Measurements from ENCODE around the gene GTSE1. TPM values are rescaled to one million over a fixed set of nuclear protein-coding genes. Genes with fewer than 3 reads are reported as not detected.

Gene GTSE1
- total RNA-seq, 1 donor from 2014 or later: 0.45 TPM

- ATAC-seq (peak; percentile 81), DNase-seq (peak; percentile 79)
- intact Hi-C loops (cut with micrococcal nuclease): no loop called here
Observed at GRCh38 chr22:46346680-46347405, 50.2 kb downstream of the GTSE1 start.

GRCh38 chr22:46347646-46348045 is 51.0 kb downstream of the GTSE1 start:
- no peak for DNase-seq
- intact Hi-C loops (cut with micrococcal nuclease): no loop called here
- ATAC-seq: no peak

GRCh38 chr22:46348099-46348695 is 51.5 kb downstream of the GTSE1 start:
- DNase-seq (no peak), ATAC-seq (peak; percentile 23)
- intact Hi-C loops (cut with micrococcal nuclease): no loop called here

GRCh38 chr22:46349238-46349637 is 52.6 kb downstream of the GTSE1 start:
- intact Hi-C loops (cut with micrococcal nuclease): no loop called here
- ATAC-seq (no peak), DNase-seq (no peak)

GRCh38 chr22:46349681-46350080 is 53.0 kb downstream of the GTSE1 start:
- intact Hi-C loops (cut with micrococcal nuclease): no loop called here
- ATAC-seq: no peak
- DNase-seq: no peak

GRCh38 chr22:46350121-46350520 is 53.5 kb downstream of the GTSE1 start:
- ATAC-seq: no peak
- intact Hi-C loops (cut with micrococcal nuclease): no loop called here

GRCh38 chr22:46350646-46351045 is 54.0 kb downstream of the GTSE1 start:
- ATAC-seq: no peak
- intact Hi-C loops (cut with micrococcal nuclease): no loop called here

More at GRCh38 chr22:46350121-46350520, 53.5 kb downstream of the GTSE1 start:
- no peak for DNase-seq

GRCh38 chr22:46351131-46351735 is 54.6 kb downstream of the GTSE1 start:
- DNase-seq (no peak), ATAC-seq (no peak)
- intact Hi-C loops (cut with micrococcal nuclease): no loop called here

More at GRCh38 chr22:46350646-46351045, 54.0 kb downstream of the GTSE1 start:
- no peak for DNase-seq

GRCh38 chr22:46351767-46352166 is 55.1 kb downstream of the GTSE1 start:
- intact Hi-C loops (cut with micrococcal nuclease): no loop called here
- ATAC-seq (no peak), DNase-seq (no peak)

- no peak for ATAC-seq
- DNase-seq: no peak
- intact Hi-C loops (cut with micrococcal nuclease): no loop called here
Observed at GRCh38 chr22:46352276-46352675, 55.6 kb downstream of the GTSE1 start.

- DNase-seq: peak; percentile 81
- intact Hi-C loops (cut with micrococcal nuclease): no loop called here
- ATAC-seq: peak; percentile 79
Observed at GRCh38 chr22:46352691-46353386, 56.2 kb downstream of the GTSE1 start.

GRCh38 chr22:46353483-46354105 is 56.9 kb downstream of the GTSE1 start:
- peak; percentile 17 for ATAC-seq
- intact Hi-C loops (cut with micrococcal nuclease): no loop called here
- DNase-seq: no peak

- DNase-seq: no peak
- intact Hi-C loops (cut with micrococcal nuclease): no loop called here
- no peak for ATAC-seq
Observed at GRCh38 chr22:46354176-46354992, 57.7 kb downstream of the GTSE1 start.

- no peak for DNase-seq
- ATAC-seq: no peak
- intact Hi-C loops (cut with micrococcal nuclease): no loop called here
Observed at GRCh38 chr22:46354993-46355305, 58.3 kb downstream of the GTSE1 start.

GRCh38 chr22:46355369-46355995 is 58.8 kb downstream of the GTSE1 start:
- ATAC-seq (peak; percentile 32), DNase-seq (peak; percentile 81)
- intact Hi-C loops (cut with micrococcal nuclease): no loop called here

GRCh38 chr22:46355996-46356471 is 59.4 kb downstream of the GTSE1 start:
- ATAC-seq (no peak), DNase-seq (no peak)
- intact Hi-C loops (cut with micrococcal nuclease): no loop called here

- intact Hi-C loops (cut with micrococcal nuclease): no loop called here
- ATAC-seq (no peak), DNase-seq (no peak)
Observed at GRCh38 chr22:46356496-46357480, 60.1 kb downstream of the GTSE1 start.

All from left ventricle myocardium superior (tissue), 1 donor.